Stomach (tissue), 9 donors: ENCODE results near the gene PPP1R15A. TPM values are rescaled to one million over a fixed set of nuclear protein-coding genes. Genes with fewer than 3 reads are reported as not detected.
A peak's percentile ranks its signal among the peaks of the same experiment; 100 is the strongest.
"Not testable (repeated sequence)": the region's sequence is repeated elsewhere in the genome, so short reads cannot be mapped to it uniquely, and the experiment has no call there.

Experiments used
- DNase-seq, 2 donors: peaks; one replicate each; pipeline versions ENCODE4 v3.0.0 to v3.0.0-alpha.2; 2013 to 2019
- H3K27ac ChIP-seq, 5 donors: fragments of 200-600 bp in 4 of 5; sonication (generic) in 4 of 5; one replicate each; pipeline ENCODE4 v1.5.1; 2013 to 2019; ENCODE audit warnings: mild to moderate bottlenecking in 1 of 5, moderate library complexity in 1 of 5
- H3K27me3 ChIP-seq, 3 donors: fragments of 200-600 bp; sonication (generic); one replicate each; pipeline ENCODE4 v1.5.1; 2017 to 2019; ENCODE audit warnings: mixed run types in 1 of 3
- H3K36me3 ChIP-seq, 4 donors: fragments of 200-600 bp; sonication (generic); 1 replicate in 3 of 4; 2 replicates in 1 of 4; pipeline ENCODE4 v1.5.1; 2016 to 2019
- H3K4me1 ChIP-seq, 4 donors: fragments of 200-600 bp; sonication (generic); one replicate each; pipeline ENCODE4 v1.5.1; 2016 to 2019
- H3K4me3 ChIP-seq, 4 donors: fragments of 200-600 bp; sonication (generic) in 3 of 4; one replicate each; pipeline ENCODE4 v1.5.1; 2016 to 2019; ENCODE audit warnings: mild to moderate bottlenecking in 1 of 4
- H3K9me3 ChIP-seq, 4 donors: fragments of 200-600 bp; sonication (generic); one replicate each; pipeline ENCODE4 v1.5.1; 2016 to 2019
- CTCF ChIP-seq, 7 experiments: fragments of 450-650 bp in 4 of 7; fragments of 200-600 bp in 3 of 7; sonication (generic) in 3 of 7; IDR thresholded peaks; one replicate each; pipeline ENCODE4 v1.5.1; 2016 to 2019; ENCODE audit warnings: antibody characterized with exemption in 7 of 7, control low read depth in 2 of 7, mild to moderate bottlenecking in 1 of 7
- EP300 ChIP-seq: sonication (generic); formaldehyde crosslinking; IDR thresholded peaks from one replicate; pipeline ENCODE4 v1.6.1; 2017; ENCODE audit warnings: antibody characterized with exemption
- POLR2A ChIP-seq, 4 donors: fragments of 450-650 bp; IDR thresholded peaks; one replicate each; pipeline ENCODE4 v1.6.1; 2016; ENCODE audit warnings: antibody characterized with exemption in 4 of 4, control low read depth in 2 of 4, mild to moderate bottlenecking in 1 of 4, moderate library complexity in 1 of 4
- POLR2AphosphoS5 ChIP-seq, 3 donors: sonication (generic); formaldehyde crosslinking; IDR thresholded peaks; one replicate each; pipeline ENCODE4 v1.6.1; 2016; ENCODE audit warnings: antibody characterized with exemption in 3 of 3
- WGBS, 5 donors: extraction: QIAGEN DNeasy Blood & Tissue Kit in 3 of 5; methylation state at CpG; one replicate each; pipeline versions ENCODE4 v1.1.5 to v1.1.7; 2013 to 2018; 5-methylcytosine and 5-hydroxymethylcytosine counted together
- intact Hi-C: fragments of 100-400 bp; cut with DNase I; formaldehyde crosslinking; loops from one replicate; pipeline ENCODE4 v1.15.1; 2023; ENCODE audit warnings: low total_unique reads
- polyA plus RNA-seq, 3 donors: library from polyadenylated mRNA; stranded (reverse); fragments of 200-250 nt; gene quantifications; one replicate each; pipeline ENCODE4 v1.2.3, GENCODE V29; 2013
- total RNA-seq, 5 donors: library from RNA; depleted of rRNA; stranded (reverse); fragments of >200 nt; gene quantifications; one replicate each; pipeline versions ENCODE4 v1.1.0 to v1.2.3, GENCODE V29; 2014 to 2016
- donor health status: healthy with polysubstance abuse.
- donor health status: Bipolar disorder and iron deficiency.
- donor health status: healthy.

Gene PPP1R15A
- total and polyA plus RNA-seq, 8 donors, result 14.6 to 107 (median 36.1) TPM

DNA sequence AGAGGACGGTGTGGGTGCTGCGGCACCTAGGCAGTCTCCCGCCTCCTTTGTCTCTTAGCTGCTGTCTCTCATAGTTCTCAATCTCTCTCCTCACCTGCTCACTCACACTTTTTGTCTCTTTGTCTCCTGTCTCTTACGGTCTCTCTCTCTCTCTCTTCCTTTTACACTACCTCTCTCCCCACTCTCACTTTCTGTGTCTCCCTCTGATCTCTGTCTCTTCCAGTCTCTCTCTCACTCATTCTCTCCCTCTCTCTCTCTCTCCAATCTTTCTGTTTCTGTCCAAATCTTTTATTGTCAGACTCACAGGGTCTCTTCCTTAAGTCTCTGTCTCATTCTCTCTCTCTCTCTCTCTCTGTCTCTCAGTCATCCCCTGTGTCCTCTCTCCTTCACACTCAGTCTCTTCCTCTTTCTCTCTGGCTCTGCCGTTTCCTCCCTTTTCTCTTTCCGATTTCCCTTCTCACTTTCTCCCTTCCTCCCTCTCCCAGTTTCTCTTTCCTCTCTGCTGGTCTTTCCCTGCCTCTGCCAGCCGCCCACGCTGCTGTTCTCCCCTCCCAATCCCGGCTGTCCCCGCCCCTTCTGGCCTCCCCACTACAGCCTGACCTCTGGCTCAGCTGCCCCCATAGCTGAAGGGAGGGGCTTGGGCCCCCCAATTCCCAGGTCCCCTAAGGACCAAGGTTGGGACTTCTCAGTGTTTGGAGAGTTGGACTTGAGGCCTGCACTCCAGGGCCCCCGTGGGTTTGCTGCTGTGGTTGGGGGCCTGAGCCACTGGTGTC is 3.9 kb upstream of the PPP1R15A start, which contains the start of gene PLEKHA4:
PLEKHA4 (minus strand) TSS at position 504 of the 773 bp plus-strand sequence. CDS start 997 bp downstream, outside the sequence.
- WGBS, 5 donors, result 15 to 21% (median 20%) methylated on average over 11 of the region's 11 CpGs
- H3K9me3 ChIP-seq, result no peaks in the 10 kb centered on the region
- peak within 1 kb of the TSS; percentile 65 to 89 (median 82) for H3K27ac ChIP-seq
- H3K36me3 ChIP-seq, result peaks cover 0 to 14% (median under 1%) of the 10 kb centered on the region in 4 donors
- no peaks in the 10 kb centered on the region for H3K27me3 ChIP-seq
- peak; percentile 54 to 83 for DNase-seq
- TF ChIP-seq POLR2AphosphoS5 (IDR thresholded peaks at IDR 0.05) (peak in 1 of 3 donors; percentile 46), EP300 (no peak)
- H3K4me3 ChIP-seq, result peak within 1 kb of the TSS; percentile 21 to 47 (median 44)
- peaks cover 25 to 42% (median 33%) of the 10 kb centered on the region in 4 donors for H3K4me1 ChIP-seq
- intact Hi-C loops, result no loop called here

GRCh38 chr19:48870048-48870447 is 2.2 kb upstream of the PPP1R15A start:
- Histone ChIP-seq H3K9me3 (no peaks in the 10 kb centered on the region), H3K27ac (no peak overlapping the region), H3K27me3 (no peaks in the 10 kb centered on the region), H3K36me3 (peaks cover 11 to 24% (median 14%) of the 10 kb centered on the region in 4 donors), H3K4me3 (no peak overlapping the region), H3K4me1 (peaks cover 42 to 60% (median 50%) of the 10 kb centered on the region in 4 donors)
- 90 to 97% (median 96%) methylated on average over 9 of the region's 9 CpGs for WGBS, 5 donors
- TF ChIP-seq CTCF (IDR thresholded peaks at IDR 0.05) (no peak), POLR2A (IDR thresholded peaks at IDR 0.05) (no peak), EP300 (no peak), POLR2AphosphoS5 (IDR thresholded peaks at IDR 0.05) (no peak)
- no peak for DNase-seq
- intact Hi-C loops, result no loop called here

- H3K9me3 ChIP-seq, intact Hi-C loops, DNase-seq, H3K27me3 ChIP-seq: not testable (repeated sequence)
- 46 to 66% (median 59%) methylated on average over 24 to 31 of the region's 31 CpGs for WGBS, 5 donors
- Histone ChIP-seq H3K4me3 (peak overlapping the region; percentile 73 to 100 (median 96)), H3K4me1 (peaks cover 57 to 67% (median 65%) of the 10 kb centered on the region in 4 donors), H3K27ac (peak overlapping the region; percentile 58 to 100 (median 100)), H3K36me3 (peaks cover 22 to 35% (median 28%) of the 10 kb centered on the region in 4 donors)
Observed at GRCh38 chr19:48871471-48872181, 595 bp upstream of the PPP1R15A start.

DNA sequence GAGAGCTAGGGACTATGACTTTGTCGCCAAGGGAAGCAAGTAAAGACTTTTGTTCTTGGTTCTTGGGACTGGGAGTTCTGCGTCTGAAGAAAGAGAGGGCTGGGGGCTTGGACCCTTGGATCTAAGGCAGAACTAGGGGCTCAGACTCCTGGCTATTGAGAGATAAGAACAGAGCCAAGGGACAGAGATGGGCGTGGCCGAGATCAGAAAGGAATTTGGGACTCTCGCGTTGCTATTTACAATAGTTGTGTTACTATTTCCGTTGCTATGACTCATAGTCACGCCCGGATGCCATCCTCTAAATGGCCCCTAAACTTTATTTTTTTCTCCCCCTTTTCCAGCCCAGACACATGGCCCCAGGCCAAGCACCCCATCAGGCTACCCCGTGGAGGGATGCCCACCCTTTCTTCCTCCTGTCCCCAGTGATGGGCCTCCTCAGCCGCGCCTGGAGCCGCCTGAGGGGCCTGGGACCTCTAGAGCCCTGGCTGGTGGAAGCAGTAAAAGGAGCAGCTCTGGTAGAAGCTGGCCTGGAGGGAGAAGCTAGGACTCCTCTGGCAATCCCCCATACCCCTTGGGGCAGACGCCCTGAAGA is 759 bp downstream of the PPP1R15A start:
- Histone ChIP-seq H3K9me3 (no peaks in the 10 kb centered on the region), H3K4me3 (peak overlapping the region; percentile 73 to 100 (median 96)), H3K27ac (peak overlapping the region; percentile 98 to 100 (median 100)), H3K4me1 (peaks cover 52 to 67% (median 65%) of the 10 kb centered on the region in 4 donors), H3K36me3 (peaks cover 34 to 49% (median 40%) of the 10 kb centered on the region in 4 donors), H3K27me3 (no peaks in the 10 kb centered on the region)
- TF ChIP-seq POLR2AphosphoS5 (IDR thresholded peaks at IDR 0.05) (peak; percentile 63 to 81 (median 77)), EP300 (no peak)
- intact Hi-C loops, result no loop called here
- DNase-seq, result peak; percentile 90 to 97
- 0 to 3% (median 2%) methylated on average over 14 of the region's 14 CpGs for WGBS, 5 donors

DNA sequence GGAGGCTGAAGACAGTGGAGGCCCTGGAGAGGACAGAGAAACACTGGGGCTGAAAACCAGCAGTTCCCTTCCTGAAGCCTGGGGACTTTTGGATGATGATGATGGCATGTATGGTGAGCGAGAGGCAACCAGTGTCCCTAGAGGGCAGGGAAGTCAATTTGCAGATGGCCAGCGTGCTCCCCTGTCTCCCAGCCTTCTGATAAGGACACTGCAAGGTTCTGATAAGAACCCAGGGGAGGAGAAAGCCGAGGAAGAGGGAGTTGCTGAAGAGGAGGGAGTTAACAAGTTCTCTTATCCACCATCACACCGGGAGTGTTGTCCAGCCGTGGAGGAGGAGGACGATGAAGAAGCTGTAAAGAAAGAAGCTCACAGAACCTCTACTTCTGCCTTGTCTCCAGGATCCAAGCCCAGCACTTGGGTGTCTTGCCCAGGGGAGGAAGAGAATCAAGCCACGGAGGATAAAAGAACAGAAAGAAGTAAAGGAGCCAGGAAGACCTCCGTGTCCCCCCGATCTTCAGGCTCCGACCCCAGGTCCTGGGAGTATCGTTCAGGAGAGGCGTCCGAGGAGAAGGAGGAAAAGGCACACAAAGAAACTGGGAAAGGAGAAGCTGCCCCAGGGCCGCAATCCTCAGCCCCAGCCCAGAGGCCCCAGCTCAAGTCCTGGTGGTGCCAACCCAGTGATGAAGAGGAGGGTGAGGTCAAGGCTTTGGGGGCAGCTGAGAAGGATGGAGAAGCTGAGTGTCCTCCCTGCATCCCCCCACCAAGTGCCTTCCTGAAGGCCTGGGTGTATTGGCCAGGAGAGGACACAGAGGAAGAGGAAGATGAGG is 1.5 kb downstream of the PPP1R15A start:
- intact Hi-C loops, result no loop called here
- peak in 1 of 2 donors; percentile 63 for DNase-seq
- H3K27ac ChIP-seq, result peak overlapping the region; percentile 98 to 100 (median 100)
- H3K9me3 ChIP-seq, result no peaks in the 10 kb centered on the region
- H3K36me3 ChIP-seq, result peaks cover 34 to 54% (median 46%) of the 10 kb centered on the region in 4 donors
- 26 to 31% (median 31%) methylated on average over 14 of the region's 14 CpGs for WGBS, 5 donors
- peaks cover 51 to 67% (median 65%) of the 10 kb centered on the region in 4 donors for H3K4me1 ChIP-seq
- peak overlapping the region; percentile 73 to 100 (median 96) for H3K4me3 ChIP-seq
- no peaks in the 10 kb centered on the region for H3K27me3 ChIP-seq
- TF ChIP-seq POLR2AphosphoS5 (IDR thresholded peaks at IDR 0.05) (peak in 1 of 3 donors; percentile 21), CTCF (IDR thresholded peaks at IDR 0.05) (no peak)
